Stimulated activated CD8-positive, alpha-beta memory T cell treated with anti-CD3 and anti-CD28 coated beads, Interleukin-2, amount 100 ng/mL, for 1 hour (primary cell): ENCODE measurements around the gene DHRS2.
"Not testable (repeated sequence)": the region's sequence is repeated elsewhere in the genome, so short reads cannot be mapped to it uniquely, and the experiment has no call there.

Source experiments
- DNase-seq, 2 donors: peaks; one replicate each; pipeline ENCODE4 v3.0.0-alpha.2; 2020; ENCODE audit warnings: low read depth in 2 of 2

Gene DHRS2

DNA sequence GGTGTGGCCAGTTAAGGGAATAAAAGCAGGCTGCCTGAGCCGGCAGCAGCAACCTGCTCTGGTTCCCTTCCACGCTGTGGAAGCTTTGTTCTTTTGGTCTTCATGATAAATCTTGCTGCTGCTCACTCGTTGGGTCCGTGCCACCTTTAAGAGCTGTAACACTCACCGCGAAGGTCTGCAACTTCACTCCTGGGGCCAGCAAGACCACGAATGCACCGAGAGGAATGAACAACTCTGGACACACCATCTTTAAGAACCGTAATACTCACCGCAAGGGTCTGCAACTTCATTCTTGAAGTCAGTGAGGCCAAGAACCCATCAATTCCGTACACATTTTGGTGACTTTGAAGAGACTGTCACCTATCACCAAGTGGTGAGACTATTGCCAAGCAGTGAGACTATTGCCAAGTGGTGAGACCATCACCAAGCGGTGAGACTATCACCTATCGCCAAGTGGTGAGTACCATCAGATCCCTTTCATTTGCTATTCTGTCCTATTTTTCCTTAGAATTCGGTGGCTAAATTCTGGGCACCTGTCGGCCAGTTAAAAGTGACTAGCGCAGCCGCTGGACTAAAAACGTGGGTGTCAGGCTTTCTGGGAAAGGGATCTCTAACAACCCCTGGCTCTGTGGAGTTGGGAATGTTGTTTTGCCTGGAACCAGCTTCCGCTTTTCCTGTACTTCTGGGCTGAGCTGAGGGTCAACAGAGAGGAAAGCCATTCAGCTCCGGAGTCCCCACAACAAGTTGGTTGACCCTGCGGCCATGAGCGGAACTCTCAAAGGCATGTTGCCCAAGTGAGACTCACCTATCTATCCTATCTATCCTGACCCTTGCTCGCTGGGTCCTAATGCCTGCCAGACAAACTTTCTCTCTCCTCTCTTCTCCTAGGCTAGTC lies at the start of gene DHRS2:
TSS of gene DHRS2 (plus strand) at position 48 of the 895 bp plus-strand sequence. CDS start 2,501 bp downstream, outside the sequence.
- DNase-seq = no peak

DNA sequence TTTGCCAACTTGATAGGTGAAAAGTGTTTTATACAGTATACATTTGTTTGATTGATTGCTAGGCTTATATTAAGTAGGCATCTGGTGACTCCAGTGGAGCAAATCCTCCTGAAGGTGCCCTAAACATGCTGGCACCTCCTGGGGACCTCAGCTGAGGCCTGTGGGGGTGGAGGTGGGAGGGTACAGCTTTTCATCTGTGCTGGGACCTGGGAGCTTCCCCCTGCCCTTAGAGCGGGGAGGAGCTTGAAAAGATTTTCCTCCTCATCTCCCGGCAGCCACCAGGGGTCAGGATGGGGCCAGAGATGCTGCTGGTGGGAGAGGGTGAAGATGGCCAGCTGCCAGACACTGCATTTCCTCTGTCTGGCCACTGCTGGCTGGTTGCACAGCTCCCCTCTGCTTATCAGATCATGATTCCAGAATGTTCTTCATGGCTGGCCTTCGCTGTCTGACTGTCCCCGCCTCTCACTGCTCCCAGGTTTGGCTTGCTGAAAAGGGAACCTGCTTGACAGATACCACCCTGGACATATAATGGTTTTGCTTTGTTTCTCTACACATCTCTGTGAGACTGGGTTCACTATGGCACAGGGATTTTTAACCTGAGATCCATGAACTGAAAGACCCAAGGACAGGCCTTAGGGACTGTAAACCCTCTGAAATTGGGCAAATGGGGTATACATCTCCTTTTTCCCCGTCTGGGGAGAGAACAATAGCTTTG lies 47.1 kb upstream of the DHRS2 start:
- peak; percentile 54 to 67 for DNase-seq

GRCh38 chr14:23589606-23590005 lies 46.6 kb upstream of the DHRS2 start:
- DNase-seq = no peak

- no peak for DNase-seq
Observed at GRCh38 chr14:23590198-23590597, 46.0 kb upstream of the DHRS2 start.

GRCh38 chr14:23594191-23594590 lies 42.0 kb upstream of the DHRS2 start:
- DNase-seq = not testable (repeated sequence)

- DNase-seq = no peak
Observed at GRCh38 chr14:23600322-23600707, 35.8 kb upstream of the DHRS2 start.

DNA sequence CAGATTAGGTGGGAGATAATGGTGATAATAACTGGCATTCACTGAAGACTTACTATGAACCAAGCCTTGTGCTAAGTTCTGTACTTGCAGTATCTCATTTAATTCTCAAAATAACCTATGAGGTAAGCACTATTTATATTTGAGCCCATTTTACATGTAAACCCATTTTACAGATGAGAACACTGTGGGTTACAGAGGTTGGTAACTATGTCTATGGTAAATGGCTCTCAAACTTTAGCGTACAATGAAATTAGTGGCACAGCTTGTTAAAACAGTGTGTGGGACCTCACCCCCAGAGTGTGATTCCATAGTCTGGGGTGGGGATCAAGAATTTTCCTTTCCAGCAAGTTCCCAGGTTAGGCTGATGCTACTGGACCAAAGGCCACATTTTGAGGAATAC lies 35.4 kb upstream of the DHRS2 start:
- no peak for DNase-seq

- no peak for DNase-seq
Observed at GRCh38 chr14:23601424-23601823, 34.7 kb upstream of the DHRS2 start.

- DNase-seq = no peak
Observed at GRCh38 chr14:23601845-23602180, 34.4 kb upstream of the DHRS2 start.

DNA sequence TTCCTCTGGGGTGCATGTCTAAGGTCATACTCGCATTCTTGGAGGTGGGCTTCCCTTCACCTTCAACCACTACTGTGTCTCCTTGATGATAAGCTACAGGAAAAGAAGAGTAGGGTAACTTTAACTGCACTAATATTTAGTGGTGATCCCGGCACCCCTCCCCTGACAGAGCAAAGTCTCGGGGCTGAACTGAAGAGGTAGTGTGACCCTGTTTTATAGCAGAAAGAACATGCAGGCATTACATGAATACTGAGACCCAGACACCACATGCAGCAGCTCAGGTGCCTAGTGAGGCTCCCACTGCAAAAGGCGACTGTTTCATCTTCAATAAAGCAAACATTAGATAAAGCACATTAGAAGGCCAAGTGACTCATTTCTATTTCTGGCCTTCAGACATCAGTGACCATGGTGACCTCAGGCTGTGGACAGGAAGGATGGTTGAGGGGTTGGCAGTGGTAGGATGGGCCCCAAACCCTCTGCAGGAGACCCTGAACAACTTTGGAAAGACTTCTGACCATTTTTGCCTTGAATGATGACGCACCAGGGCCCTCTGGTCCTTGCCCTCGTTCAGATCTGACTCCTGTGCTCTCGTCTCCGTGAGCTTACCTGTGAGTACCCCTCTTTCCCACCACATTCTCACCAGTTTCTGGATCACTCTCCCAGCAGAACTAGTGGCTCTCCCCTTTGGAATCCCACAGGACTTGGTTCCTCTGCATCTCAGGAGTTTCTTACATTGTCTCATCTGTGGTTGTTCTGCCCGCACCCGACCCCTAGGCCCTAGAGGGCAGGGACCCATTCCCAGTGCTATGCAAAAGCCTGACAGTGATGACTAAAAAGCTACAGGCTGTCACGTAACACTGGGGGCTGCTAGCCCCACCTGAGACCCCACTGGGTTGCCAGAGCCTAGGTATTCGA lies 33.7 kb upstream of the DHRS2 start:
- no peak for DNase-seq

GRCh38 chr14:23603103-23603502 lies 33.1 kb upstream of the DHRS2 start:
- DNase-seq = no peak

DNA sequence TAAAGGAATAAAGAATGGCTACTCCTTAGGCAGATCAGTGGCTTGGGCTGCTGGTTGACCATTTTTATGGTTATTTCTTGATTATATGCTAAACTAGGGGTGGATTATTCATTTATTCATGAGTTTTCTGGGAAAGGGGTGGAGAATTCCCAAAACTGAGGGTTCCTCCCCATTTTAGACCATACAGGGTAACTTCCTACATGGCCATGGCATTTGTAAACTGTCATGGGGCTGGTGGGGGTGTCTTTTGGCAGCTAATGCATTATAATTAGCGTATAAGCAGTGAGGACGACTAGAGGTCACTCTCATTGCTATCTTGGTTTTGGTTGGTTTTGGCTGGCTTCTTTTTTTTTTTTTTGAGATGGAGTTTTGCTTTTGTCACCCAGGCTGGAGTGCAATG lies 32.0 kb upstream of the DHRS2 start:
- DNase-seq = no peak

DNA sequence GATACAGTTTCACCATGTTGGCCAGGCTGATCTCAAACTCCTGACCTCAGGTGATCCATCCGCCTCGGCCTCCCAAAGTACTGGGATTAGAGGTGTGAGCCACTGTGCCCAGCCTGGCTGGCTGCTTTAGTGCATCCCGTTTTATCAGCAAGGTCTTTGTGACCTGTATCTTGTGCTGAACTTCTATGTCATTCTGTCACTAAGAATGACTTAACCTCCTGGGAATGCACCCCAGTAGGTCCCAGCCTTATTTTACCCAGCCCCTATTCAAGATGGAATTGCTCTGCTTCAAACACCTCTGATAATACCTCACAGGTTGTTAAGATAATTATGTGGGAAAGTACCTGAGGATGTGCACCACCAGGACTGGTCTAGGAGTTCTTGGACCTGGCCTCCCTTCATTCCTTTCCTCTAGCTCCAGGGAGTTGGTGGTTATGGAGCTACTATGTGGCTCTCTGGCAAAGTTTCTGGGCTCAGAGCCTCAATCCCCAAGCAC lies 31.4 kb upstream of the DHRS2 start:
- no peak for DNase-seq

DNA sequence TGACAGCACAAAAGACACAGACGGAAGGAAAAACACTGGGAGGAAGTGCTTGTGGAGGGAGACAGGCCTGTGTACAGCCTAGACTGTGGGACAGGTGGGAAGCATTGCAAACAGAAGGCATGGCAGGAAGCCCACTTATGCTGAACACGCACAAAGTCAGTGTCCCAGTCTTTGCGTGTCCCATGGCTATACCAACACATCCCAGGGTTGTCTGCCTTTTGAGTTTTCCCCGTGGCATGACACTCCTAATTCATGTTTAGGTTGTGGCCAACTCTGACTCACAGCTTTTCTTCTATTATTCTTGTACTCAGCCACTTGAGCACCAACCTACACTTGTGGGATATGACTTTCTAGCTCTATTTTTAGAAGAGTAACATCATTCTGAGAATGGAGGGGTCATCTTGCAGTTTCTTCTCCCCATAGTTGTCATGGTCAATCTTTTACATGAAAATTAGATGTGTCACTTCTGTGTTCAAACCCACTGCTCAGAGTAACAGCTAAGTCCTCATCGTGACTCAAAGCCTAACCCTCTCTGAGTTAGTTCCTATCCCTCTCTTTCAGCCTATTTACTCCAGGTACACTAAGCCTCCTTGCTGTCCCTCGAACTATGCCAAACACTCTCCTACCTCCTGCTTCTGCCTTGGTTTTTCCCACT lies 30.1 kb upstream of the DHRS2 start:
- DNase-seq = no peak

DNA sequence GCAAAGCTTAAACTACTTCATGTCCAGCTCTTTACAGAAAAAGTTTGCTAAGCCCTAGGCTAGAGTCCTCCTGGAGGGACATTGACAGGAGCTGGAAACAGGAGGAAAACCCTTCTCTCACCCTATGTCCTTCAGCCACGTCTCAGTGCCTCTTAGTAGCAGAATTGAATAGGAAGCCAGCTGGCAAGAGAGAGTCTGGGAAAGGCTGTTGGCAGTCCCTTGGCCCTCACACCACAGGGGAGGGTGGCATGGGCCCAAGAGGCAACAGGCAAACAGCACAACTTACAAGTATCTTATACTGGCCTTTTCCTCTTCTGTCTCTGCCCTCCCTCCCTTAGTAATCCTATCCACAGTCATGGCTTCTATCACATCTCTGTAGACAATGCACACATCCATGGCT lies 27.7 kb upstream of the DHRS2 start:
- DNase-seq = no peak

- DNase-seq = no peak
Observed at GRCh38 chr14:23609001-23609400, 27.2 kb upstream of the DHRS2 start.

DNA sequence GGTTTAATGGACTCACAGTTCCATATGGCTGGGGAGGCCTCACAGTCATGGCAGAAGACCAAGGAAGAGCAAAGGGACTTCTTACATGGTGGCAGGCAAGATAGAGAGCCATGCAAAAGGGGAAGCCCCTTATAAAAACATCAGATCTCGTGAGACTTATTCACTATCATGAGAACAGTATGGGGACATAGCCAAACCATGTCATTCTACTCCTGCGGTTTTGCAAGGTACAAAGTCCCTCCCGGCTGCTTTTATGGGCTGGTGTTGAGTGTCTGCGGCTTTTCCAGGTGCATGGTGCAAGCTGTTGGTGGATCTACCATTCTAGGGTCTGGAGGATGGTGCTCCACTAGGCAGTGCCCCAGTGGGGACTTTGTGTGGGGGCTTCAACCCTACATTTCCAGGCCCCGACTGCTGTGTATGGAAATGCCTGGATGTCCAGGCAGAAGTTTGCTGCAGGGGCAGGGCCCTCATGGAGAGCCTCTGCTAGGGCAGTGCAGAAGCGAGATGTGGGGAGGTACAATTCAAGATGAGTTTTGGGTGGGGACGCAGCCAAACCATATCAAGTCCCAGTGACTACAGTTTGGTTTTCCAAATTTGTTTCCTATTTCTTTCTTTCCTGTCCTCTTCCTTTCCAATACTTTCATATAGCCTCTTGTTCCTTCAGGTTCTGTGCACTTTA lies 26.6 kb upstream of the DHRS2 start:
- not testable (repeated sequence) for DNase-seq

GRCh38 chr14:23610090-23610814 lies 25.9 kb upstream of the DHRS2 start:
- DNase-seq = no peak

GRCh38 chr14:23610815-23611289 lies 25.3 kb upstream of the DHRS2 start:
- DNase-seq = no peak

DNA sequence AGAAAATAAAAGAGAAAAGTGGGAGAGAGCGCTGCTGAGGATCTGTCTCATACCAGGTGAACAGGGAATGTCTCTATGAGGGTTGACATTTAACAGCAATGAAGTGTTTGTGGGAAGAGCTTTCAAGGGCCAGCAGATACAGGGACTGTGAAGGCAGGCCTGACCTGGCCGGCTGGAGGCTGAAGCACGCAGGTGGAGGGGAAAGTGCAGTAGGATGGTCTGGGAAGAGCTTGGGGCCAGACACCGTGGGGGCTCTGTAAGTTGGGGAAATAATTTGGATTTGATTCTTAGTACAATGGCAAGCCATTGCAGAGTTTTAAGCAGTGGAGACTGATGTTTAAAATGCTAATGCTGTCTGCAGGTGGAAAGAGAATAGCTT lies 23.8 kb upstream of the DHRS2 start:
- no peak for DNase-seq
